ENCODE results near the gene UBL5. TPM values are rescaled to one million over a fixed set of nuclear protein-coding genes. Genes with fewer than 3 reads are reported as not detected.

Gene UBL5
- polyA plus RNA-seq, 1 donor = 144 TPM

DNA sequence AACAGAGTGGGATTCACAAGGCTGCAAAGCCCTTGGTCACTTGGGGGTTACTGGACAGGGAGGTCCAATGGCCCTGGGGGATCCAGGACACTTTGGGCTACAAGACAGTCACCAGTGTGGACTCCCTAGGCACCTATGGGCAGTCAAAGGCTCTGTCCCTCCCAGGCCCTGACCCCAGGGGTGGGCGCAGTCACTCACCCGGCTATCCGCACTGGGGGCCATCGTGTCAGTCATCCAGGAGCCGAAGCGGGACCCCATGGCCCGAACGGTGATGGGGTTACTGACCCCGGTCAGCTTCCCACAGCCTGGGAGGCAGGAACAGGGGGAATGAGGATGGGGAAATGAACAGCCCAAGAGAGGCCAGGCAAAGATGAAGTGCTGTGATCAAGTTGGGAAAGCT is 28.9 kb downstream of the UBL5 start:
- no peak for DNase-seq

DNA sequence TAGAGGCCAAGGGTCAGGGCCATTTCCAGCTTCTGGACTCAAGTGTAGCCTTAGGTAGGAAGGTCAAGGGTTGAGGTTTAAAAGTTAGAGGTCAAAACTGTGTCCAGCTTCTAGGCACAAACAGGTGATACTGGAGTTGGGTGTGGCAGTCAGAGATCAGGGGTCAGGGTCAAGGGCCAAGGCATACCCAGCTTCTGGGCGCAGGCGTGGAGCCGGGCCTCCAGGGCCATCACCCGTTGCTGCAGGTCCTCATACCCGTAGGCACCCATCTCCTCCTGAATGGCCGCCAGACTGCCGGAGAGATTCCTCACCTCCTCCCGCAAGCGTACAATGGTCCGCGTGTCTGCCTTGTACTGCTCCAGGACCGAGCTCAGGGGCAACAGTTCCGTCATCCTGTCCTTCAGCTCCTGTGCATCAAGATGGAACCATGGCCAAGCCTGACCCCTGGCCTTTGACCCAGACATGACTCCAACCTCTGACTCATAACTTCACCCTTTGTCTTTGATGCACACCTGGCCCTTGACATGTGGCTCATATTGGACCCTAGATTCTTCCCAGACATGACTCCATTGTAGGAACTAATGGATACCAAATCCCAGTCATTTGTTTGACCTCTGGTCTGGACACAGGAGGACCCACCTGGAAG is 29.5 kb downstream of the UBL5 start:
- no peak for DNase-seq

DNA sequence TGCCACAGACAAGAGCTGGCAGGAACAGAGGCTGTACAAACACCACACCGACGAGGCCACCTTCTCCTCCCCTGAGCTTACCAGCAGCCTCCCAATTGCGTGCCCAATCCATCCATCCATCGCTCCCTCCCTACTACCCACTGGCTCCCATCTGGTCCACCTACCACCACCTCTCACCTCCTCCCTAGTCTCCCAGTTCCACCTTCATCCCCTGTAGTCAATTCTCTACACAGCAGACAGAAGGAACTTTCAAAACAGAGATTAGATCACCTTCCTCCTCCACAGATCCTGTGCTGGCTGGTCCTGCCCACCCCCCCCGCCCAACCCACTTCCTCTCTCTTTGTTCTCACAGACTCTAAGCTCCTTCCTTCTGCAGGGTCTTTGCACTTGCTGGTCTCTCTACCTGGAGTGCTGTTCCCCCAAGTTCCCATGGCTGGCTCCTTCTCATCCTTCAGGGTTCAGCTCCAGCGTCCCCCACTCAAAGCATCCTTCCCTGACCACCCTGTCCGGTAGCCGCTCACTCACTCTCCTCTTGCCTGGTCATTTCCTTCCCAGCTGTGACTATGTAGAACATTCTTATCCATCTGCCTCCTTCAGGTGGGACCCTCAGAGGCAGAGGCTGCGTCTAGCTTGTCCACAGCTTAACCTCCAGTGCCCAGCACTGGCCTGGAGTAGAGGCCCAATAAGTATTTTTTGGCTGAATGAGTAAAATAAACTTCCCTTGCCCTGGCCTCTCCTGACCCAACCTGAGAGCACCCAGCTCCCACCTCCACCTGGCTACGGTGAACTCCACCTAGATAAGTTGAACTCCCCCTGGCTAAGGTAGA is 30.4 kb downstream of the UBL5 start:
- no peak for DNase-seq

DNA sequence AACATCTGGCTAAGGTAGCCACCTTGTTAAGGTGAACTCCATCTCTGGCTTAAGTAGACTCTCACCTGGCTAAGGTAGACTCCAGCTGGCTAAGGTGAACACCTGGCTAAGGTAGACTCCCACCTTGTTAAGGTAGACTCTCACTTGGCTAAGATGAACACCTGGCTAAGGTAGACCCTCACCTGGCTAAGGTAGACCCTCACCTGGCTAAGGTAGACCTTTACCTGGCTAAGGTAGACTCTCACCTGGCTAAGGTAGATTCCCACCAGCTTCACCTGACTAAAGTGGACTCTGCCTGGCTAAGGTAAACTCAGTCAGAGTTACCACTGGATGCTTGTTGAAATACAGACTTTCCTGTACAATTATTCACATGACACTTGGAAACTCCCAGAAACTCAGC is 31.0 kb downstream of the UBL5 start:
- DNase-seq = no peak

DNA sequence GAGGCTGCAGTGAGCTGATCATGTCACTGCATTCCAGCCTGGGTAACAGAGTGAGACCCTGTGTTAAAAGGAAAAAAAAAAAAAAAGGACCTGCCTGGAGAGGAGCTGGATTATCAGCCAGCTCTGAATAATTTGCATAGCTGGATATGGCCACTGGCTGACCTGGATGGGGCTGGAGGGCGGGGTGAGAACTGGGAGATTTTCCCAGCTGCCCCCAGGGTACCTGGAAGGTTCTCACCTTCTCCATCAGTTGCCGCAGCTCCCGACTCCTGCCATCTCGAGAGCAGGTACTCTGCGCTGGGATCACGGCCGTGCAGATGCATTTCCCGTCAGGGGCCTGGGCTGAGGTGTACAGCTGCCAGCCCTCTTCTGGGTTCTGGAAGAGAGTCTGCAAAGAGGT is 32.7 kb downstream of the UBL5 start:
- no peak for DNase-seq

DNA sequence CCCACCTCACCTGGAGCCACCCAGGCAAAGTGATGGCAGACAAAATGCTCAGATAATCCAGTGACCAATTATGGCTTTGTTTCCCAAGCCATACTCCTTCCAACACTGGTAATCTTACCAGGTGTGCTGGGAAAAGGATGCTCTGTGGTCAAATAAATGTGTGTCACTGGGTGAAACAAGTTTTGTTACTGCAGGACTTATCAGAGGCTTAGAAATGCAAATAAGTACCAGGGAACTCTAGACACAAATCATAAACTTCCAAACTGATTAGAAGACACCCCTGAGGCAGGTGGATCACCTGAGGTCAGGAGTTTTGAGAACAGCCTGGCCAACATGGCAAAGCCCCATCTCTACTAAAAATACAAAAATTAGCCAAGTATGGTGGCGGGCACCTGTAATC is 33.8 kb downstream of the UBL5 start:
- no peak for DNase-seq

DNA sequence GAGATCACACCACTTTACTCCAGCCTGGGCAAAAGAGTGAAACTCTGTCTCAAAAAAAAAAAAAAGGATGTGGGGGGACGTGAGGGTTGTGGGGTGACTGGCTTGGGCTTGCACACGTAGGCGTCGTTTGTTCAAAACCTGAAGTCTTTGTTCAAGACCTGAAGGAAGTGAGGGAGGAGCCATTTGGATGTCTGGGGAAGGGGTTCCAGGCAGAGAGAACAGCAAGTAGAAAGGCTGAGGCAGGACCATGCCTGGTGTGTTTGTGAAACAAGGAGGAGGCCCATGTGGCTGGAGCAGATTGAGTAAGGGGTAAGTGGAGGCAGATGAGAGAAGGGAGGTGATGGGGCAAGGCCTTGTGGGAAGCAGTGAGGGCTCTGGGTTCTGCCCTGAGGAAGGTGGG is 35.2 kb downstream of the UBL5 start:
- no peak for DNase-seq

DNA sequence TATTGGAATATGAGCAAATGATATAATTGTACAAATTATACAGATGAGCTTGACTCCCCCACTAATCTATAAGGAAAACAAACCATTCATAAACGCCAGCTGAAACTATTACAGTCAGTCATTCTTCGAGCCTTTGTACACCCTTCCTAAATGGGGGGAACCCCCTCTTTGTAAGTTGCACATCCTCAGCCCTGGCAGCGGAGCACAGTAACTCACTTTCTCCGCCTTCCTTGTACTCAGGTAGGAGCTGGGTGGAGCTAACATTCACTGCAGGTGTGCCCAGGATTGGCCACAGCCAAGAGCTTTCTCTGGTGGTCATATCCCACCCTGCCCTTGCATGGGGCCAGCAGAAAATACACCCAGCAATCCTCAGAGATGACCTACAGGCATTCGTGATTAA is 36.0 kb downstream of the UBL5 start:
- no peak for DNase-seq

DNA sequence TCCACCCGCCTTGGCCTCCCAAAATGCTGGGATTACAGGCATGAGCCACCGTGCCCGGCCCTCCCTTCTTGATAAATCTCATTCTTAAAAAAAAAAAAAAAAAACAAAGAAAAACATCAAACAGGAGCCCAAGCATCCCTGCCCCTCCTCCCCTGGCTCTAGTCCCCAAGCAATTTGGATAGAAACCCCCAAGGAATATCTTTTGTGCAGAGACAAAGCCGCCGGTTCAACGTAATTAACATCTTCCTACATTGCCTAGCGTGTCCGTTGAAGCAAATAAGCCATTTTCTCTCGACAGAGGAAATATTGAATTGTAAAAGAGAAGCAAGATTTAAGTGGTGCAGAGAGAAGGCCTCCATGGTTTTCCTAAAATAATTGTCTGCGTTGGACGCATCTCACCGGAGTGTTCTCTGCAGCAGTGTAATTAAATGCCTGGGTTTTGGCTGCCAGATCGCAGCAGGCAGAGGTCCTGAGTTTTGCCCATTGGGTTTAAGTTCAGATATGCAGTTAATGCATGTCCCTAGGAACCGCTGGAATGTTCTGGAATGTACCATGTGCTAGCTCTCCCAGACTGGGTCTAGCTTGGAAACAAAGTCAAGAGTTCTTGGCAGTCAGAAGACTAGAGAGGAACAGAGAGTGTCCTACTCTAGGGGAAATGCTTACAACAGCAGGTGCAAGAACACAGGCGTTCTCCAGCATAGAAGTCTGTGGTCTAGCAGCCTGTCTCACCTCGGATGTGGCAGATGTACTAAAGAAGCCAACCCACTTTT is 38.2 kb downstream of the UBL5 start:
- DNase-seq = no peak

DNA sequence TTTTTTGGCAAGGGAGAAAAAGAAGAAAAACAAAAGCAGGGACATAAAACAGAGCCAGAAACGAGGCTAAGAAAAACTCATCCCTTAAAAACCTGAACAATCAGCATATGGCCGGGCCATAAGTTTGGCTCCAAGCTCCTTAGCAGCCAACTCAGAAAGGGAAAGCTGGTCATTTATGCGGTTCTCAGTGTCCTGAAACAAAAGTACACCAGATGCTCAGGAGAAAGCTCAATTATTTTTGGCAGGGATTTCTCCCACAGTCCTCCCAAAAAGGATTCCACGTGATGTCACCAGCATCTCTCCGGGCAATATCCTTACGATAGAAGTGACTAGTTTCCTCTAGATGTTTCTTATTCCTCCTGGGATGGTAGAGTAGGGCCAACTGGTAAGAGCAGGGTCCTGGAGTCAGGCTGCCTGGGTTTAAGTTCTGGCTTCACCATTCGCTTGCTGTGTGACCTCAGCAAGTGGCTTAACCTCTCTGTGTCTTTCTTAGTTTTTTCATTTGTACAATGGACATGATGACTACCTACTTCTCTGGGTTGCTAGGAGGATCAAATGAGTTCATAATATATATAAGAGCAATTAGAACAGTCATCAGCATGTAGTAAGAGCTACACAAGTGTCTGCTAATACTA is 41.4 kb downstream of the UBL5 start:
- no peak for DNase-seq

DNA sequence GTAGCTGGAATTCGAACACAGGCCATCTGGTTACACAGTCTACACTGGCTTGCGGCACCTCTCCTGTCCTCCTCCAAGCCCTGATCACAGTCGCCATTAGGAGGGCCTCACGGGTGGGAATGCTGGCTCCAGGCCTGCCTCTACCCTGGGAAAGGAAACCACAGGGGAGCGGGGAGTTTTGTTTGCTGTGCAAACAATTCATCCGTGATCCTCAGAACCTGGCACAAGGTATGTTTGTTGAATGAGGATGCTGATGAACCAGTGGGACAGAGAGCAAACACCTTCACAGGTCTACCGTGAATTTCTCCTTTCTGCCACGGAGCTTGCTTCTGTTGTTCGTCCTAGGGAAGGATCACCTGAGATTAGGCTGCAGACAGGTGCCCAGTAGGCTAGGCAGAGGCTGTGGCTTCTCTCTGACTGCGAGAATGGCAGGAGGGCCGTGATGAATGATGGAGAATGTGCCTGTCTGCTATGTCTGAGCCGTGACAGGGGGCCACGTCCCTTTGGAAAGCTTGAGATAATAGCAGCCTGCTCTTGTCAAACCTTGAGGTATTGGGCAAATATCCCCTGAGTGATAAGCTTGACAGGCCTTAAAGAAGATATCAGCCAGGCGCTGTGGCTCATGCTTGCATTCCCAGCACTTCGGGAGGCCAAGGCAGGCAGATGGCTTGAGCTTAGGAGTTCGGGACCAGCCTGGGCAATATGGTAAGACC is 44.1 kb downstream of the UBL5 start:
- DNase-seq = no peak

DNA sequence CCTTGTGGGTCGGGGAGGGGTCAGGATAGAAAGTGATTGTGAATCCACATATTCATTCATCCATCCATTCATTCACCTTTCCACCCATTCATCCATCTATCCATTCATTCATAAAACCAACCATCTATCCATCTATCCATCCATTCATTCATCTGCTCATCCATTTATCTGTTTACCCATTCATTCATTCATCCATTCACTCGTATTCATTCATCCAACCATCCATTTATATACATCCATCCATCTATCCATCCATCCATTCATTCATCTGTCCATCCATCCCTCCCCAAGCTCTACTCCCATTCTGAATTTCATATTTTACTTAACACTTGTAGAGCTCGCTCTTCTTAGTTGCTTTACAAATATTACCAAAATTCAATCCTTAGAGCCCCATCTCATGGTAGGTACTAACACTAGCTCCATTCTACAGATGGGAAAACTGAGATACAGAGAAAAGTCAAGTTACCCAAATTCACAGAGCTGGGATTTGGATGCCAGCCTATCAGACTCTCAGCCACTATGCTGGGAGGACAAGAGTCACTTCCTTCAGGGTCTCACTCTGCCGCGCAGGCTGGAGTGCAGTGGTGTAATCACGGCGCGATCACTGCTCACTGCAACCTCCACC is 45.0 kb downstream of the UBL5 start:
- no peak for DNase-seq

DNA sequence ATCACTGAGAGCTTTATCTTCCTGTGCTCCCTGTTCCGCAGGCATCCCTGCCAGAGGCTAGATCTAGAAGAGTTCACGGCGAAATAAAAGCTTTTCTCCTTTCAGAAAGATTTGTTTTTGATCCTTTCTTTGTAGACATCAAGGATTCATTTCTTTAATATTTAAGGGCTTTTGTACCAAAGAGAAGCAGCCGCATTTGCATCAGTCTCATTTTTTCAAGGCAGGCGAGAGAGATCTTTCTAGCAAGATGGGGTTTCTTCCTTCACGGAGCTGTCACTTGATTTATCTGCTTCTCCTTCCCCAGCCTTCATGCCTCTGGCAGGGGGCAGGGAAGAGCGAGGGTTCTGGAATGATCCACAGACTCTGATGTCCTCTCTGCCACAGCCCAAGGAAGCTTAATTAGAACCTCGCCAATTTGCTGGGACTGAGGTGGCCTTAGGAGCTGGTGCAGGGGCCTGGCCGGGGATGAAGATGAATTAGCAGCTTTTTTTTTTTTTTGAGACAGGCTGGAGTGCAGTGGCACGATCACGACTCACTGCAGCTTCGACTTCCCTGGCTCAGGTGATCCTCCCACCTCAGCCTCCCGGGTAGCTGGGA is 47.4 kb downstream of the UBL5 start:
- DNase-seq = no peak

DNA sequence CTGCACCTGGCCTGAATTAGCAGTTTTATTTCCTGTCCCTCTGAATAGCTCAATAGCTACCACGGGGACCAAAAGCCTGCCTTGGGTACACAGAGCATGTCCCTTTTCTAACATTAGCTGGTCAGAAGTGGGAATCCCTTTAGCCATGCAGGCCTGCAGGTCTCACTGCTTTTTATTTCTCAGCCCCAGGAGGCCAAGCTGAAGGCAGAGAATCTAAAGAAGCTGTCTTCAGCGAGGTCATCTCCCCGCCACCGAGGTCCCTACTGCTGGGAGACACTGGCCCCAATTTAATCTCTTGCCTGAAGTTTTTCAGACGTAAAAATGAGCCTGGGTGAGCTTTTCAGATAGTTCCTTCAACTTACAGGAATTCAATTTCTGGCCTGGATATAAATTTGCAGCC is 48.1 kb downstream of the UBL5 start:
- no peak for DNase-seq

DNA sequence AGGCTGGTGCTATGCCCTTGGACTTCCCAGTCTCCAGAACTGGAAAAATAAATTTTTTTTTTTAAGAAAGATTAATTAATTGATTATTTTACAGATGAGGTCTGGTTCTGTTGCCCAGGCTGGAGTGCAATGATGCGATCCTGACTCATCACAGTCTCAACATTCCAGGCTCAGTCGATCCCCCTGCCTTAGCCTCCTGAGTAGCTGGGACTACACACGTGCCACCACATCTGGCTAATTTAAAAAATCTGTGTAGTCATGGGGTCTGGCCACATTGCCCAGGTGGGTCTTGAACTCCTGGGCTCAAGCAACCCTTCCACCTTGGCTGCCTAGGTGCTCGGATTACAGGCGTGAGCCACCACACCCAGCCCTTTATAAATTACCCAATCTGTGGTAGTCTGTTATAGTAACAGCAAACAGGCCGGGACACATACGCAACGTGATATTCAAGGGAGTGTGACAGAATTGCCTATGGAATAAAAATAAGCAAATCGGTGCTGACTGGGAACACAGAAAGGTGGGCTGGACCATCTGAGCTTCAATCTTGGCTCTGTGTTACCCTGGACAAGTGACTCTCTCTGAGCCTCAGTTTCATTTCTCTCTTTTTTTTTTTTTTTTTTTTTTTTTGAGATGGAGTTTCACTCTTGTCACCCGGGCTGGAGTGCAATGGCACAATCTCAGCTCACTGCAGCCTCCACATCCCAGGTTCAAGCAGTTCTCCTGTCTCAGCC is 50.2 kb downstream of the UBL5 start:
- DNase-seq = no peak

DNA sequence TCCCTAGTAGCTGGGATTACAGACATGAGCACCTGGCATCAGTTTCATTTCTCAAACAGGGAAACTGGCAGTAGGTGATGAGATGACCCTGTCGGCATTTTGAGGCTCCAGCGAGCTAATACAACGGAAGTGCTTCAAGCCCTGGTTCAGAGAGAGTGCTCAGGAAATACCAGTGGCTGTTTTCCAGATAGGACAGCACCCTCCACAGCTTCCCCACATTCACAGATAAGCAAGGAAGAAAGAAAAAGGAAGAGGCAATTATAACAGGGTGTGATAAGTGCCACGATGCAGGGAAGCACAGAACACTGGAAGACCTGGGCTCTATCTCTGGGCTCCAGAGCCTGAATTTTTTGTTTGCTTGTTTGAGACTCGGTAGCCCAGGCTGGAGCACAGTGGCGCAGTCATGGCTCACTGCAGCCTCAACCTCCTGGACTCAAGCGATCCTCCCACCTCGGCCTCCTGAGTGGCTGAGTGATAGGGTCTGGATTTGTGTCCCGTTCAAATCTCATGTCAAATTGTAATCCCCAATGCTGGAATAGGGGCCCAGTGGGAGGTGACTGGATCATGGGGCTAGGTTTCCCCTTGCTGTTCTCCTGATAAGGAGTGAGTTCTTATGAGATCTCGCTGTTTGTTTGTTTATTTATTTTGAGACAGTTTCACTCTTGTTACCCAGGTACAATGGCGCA is 50.9 kb downstream of the UBL5 start:
- DNase-seq = no peak

Data from hindlimb muscle (tissue), 1 donor.